ENCODE measurements around the gene GFI1B. TPM values are rescaled to one million over a fixed set of nuclear protein-coding genes. Genes with fewer than 3 reads are reported as not detected.
"Not testable (repeated sequence)": the region's sequence is repeated elsewhere in the genome, so short reads cannot be mapped to it uniquely, and the experiment has no call there.

The GFI1B gene
- total and polyA plus RNA-seq, 4 donors = 0.05 to 53.6 TPM; not detected in 2

DNA sequence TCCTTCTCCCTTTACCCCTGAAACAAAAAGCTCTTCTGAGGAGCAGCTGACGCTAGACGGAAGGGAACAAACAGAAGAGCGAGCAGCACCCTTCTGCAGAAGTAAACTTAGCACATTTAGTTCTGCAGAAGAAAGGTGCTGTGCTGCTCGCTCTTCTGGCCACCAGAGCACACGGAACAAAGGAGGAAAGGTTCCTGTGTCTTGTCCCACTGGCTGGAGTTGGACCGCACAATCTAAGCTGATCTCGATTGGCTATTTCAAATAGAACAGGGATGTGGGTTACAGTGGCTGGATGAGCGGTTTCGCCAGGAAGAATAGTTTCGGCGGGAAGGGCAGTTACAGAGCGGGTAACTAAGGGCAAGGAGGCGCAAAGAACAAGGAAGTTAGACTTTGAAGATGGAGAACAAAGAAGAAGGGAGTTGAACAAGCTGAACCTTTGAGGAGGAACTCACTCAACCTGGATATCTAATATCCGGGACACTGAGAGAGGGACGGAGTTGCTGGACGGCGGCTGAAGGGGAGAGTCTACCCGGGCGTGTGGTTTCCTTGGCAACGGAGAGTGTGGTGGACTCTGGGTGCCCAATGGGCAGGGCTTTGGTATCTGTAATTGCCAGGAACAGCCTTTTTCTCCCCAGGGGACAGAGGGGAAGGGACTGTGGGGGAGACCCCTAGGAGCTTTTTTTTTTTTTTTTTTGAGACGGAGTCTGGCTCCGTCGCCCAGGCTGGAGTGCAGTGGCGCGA is 59.5 kb downstream of the GFI1B start:
- H3K4me1 ChIP-seq (ENCODE audit: control insufficient read depth in 4 of 4, insufficient read depth in 4 of 4, low read length in 3 of 4) = peaks cover 0 to 4% (median 4%) of the 10 kb centered on the region in 4 donors
- WGBS = 95% methylated on average over 25 of the region's 25 CpGs
- no peak for DNase-seq (ENCODE audit: low spot score)
- no peak overlapping the region for H3K4me3 ChIP-seq (ENCODE audit: low read depth in 1 of 3, low read length in 3 of 3)
- no peaks in the 10 kb centered on the region for H3K9me3 ChIP-seq (ENCODE audit: control insufficient read depth in 4 of 4, low read length in 3 of 4)
- no peak overlapping the region for H3K9ac ChIP-seq (ENCODE audit: low read depth in 1 of 2, low read length in 2 of 2)
- no peaks in the 10 kb centered on the region for H3K27me3 ChIP-seq (ENCODE audit: control insufficient read depth in 4 of 4, insufficient read depth in 4 of 4, low read length in 3 of 4)
- peaks cover 1 to 12% (median 8%) of the 10 kb centered on the region in 4 donors for H3K36me3 ChIP-seq (ENCODE audit: control insufficient read depth in 4 of 4, insufficient read depth in 3 of 4, low read depth in 1 of 4, low read length in 3 of 4)
- no peak for TF ChIP-seq GABPA (IDR thresholded peaks at IDR 0.05 in 1 of 2, conservative IDR thresholded peaks at IDR 0.05 in 1 of 2)
- no peak for TF ChIP-seq EGR1 (IDR thresholded peaks at IDR 0.05; ENCODE audit: low read depth in 2 of 2)
- no peak for TF ChIP-seq SP1 (IDR thresholded peaks at IDR 0.05)
- TF ChIP-seq JUND (IDR thresholded peaks at IDR 0.05) = no peak
- TF ChIP-seq RAD21 (IDR thresholded peaks at IDR 0.05) = no peak
- no peak for TF ChIP-seq FOXA2 (IDR thresholded peaks at IDR 0.05)
- no peak for TF ChIP-seq YY1 (IDR thresholded peaks at IDR 0.05)
- TF ChIP-seq, protein P1, sequence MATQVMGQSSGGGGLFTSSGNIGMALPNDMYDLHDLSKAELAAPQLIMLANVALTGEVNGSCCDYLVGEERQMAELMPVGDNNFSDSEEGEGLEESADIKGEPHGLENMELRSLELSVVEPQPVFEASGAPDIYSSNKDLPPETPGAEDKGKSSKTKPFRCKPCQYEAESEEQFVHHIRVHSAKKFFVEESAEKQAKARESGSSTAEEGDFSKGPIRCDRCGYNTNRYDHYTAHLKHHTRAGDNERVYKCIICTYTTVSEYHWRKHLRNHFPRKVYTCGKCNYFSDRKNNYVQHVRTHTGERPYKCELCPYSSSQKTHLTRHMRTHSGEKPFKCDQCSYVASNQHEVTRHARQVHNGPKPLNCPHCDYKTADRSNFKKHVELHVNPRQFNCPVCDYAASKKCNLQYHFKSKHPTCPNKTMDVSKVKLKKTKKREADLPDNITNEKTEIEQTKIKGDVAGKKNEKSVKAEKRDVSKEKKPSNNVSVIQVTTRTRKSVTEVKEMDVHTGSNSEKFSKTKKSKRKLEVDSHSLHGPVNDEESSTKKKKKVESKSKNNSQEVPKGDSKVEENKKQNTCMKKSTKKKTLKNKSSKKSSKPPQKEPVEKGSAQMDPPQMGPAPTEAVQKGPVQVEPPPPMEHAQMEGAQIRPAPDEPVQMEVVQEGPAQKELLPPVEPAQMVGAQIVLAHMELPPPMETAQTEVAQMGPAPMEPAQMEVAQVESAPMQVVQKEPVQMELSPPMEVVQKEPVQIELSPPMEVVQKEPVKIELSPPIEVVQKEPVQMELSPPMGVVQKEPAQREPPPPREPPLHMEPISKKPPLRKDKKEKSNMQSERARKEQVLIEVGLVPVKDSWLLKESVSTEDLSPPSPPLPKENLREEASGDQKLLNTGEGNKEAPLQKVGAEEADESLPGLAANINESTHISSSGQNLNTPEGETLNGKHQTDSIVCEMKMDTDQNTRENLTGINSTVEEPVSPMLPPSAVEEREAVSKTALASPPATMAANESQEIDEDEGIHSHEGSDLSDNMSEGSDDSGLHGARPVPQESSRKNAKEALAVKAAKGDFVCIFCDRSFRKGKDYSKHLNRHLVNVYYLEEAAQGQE (IDR thresholded peaks at IDR 0.05) = no peak
- TF ChIP-seq, protein P2, sequence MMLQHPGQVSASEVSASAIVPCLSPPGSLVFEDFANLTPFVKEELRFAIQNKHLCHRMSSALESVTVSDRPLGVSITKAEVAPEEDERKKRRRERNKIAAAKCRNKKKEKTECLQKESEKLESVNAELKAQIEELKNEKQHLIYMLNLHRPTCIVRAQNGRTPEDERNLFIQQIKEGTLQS (IDR thresholded peaks at IDR 0.05) = no peak
- TF ChIP-seq, protein P3, sequence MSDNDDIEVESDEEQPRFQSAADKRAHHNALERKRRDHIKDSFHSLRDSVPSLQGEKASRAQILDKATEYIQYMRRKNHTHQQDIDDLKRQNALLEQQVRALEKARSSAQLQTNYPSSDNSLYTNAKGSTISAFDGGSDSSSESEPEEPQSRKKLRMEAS (IDR thresholded peaks at IDR 0.05) = no peak
- no peak for TF ChIP-seq FOXA1 (IDR thresholded peaks at IDR 0.05)
- TF ChIP-seq, protein P4, sequence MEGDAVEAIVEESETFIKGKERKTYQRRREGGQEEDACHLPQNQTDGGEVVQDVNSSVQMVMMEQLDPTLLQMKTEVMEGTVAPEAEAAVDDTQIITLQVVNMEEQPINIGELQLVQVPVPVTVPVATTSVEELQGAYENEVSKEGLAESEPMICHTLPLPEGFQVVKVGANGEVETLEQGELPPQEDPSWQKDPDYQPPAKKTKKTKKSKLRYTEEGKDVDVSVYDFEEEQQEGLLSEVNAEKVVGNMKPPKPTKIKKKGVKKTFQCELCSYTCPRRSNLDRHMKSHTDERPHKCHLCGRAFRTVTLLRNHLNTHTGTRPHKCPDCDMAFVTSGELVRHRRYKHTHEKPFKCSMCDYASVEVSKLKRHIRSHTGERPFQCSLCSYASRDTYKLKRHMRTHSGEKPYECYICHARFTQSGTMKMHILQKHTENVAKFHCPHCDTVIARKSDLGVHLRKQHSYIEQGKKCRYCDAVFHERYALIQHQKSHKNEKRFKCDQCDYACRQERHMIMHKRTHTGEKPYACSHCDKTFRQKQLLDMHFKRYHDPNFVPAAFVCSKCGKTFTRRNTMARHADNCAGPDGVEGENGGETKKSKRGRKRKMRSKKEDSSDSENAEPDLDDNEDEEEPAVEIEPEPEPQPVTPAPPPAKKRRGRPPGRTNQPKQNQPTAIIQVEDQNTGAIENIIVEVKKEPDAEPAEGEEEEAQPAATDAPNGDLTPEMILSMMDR (IDR thresholded peaks at IDR 0.05; ENCODE audit: low read depth, low read length, missing input control) = no peak
- no peak for TF ChIP-seq TAF1 (conservative IDR thresholded peaks at IDR 0.05)
- no peak for TF ChIP-seq HNF4G (IDR thresholded peaks at IDR 0.05)
- TF ChIP-seq RXRA (IDR thresholded peaks at IDR 0.05) = no peak
- TF ChIP-seq NR2F2 (IDR thresholded peaks at IDR 0.05) = no peak
- no peak for TF ChIP-seq HNF4A (conservative IDR thresholded peaks at IDR 0.05)
- H3K27ac ChIP-seq (ENCODE audit: low read depth in 1 of 2, low read length in 2 of 2) = no peak overlapping the region

DNA sequence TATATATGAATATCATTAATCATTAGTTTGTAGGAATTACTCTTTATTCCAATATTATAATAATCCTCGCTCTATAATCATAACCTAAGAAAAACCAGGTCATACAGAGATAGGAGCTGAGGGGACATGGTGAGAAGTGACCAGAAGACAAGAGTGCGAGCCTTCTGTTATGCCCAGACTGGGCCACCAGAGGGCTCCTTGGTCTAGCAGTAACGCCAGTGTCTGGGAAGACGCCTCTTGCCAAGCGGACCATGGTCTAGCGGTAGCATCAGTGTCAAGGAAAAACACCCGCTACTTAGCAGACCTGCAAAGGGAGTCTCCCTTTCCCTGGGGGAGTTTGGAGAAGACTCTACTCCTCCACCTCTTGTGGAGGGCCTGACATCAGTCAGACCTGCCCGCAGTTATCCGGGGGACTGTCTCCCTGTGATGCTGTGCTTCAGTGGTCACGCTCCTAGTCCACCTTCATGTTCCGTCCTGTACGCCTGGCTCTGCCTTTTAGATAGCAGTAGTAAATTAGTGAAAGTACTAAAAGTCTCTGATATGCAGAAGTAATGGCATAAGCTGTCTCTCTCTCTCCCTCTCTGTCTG is 62.5 kb downstream of the GFI1B start:
- not testable (repeated sequence) for H3K27me3 ChIP-seq (ENCODE audit: control insufficient read depth in 4 of 4, insufficient read depth in 4 of 4, low read length in 3 of 4); H3K4me3 ChIP-seq (ENCODE audit: low read depth in 1 of 3, low read length in 3 of 3); H3K9me3 ChIP-seq (ENCODE audit: control insufficient read depth in 4 of 4, low read length in 3 of 4); H3K9ac ChIP-seq (ENCODE audit: low read depth in 1 of 2, low read length in 2 of 2); H3K4me1 ChIP-seq (ENCODE audit: control insufficient read depth in 4 of 4, insufficient read depth in 4 of 4, low read length in 3 of 4); DNase-seq (ENCODE audit: low spot score); H3K27ac ChIP-seq (ENCODE audit: low read depth in 1 of 2, low read length in 2 of 2)
- WGBS = 89% methylated on average over 12 of the region's 12 CpGs
- H3K36me3 ChIP-seq (ENCODE audit: control insufficient read depth in 4 of 4, insufficient read depth in 3 of 4, low read depth in 1 of 4, low read length in 3 of 4) = peaks cover 1 to 38% (median 18%) of the 10 kb centered on the region in 4 donors
- TF ChIP-seq, protein P4 (IDR thresholded peaks at IDR 0.05; ENCODE audit: low read depth, low read length, missing input control) = peak; percentile 30
- TF ChIP-seq RAD21 (IDR thresholded peaks at IDR 0.05) = peak; percentile 67 to 71
